Activated T-cell treated with anti-CD3 and anti-CD28 coated beads, Interleukin-2, amount 50 U/mL, for 24 hours (primary cell): ENCODE data around the gene CHI3L1.
"Not testable (repeated sequence)": the region's sequence is repeated elsewhere in the genome, so short reads cannot be mapped to it uniquely, and the experiment has no call there.

Experiments used
- DNase-seq: peaks from one replicate; pipeline ENCODE4 v3.0.0-alpha.2; 2020
- H3K27ac Mint-ChIP-seq: 2 replicates; pipeline ENCODE4 v1.8.0; 2020; ENCODE audit warnings: mild to moderate bottlenecking, mixed read lengths
- H3K27me3 Mint-ChIP-seq: 2 replicates; pipeline ENCODE4 v1.8.0; 2020; ENCODE audit warnings: mixed read lengths
- H3K36me3 Mint-ChIP-seq: 2 replicates; pipeline ENCODE4 v1.8.0; 2020; ENCODE audit warnings: low read depth, mixed read lengths
- H3K4me1 Mint-ChIP-seq: 2 replicates; pipeline ENCODE4 v1.8.0; 2020; ENCODE audit warnings: low read depth, mixed read lengths
- H3K4me3 Mint-ChIP-seq: 2 replicates; pipeline ENCODE4 v1.8.0; 2020; ENCODE audit warnings: mild to moderate bottlenecking, moderate library complexity, mixed read lengths
- H3K9me3 Mint-ChIP-seq: 2 replicates; pipeline ENCODE4 v1.8.0; 2020; ENCODE audit warnings: mixed read lengths

The CHI3L1 gene

GRCh38 chr1:203186446-203187303 is at the start of gene CHI3L1:
Gene CHI3L1, minus strand, starts transcription at chr1:203186704. Its CDS starts 81 bp downstream, at chr1:203186623.
- Mint-ChIP-seq H3K27ac (no peak within 1 kb of the TSS), H3K27me3 (no peaks in the 10 kb centered on the region), H3K4me1 (peaks cover 5% of the 10 kb centered on the region), H3K36me3 (no peaks in the 10 kb centered on the region), H3K4me3 (no peak within 1 kb of the TSS), H3K9me3 (no peaks in the 10 kb centered on the region)
- DNase-seq, result no peak

DNA sequence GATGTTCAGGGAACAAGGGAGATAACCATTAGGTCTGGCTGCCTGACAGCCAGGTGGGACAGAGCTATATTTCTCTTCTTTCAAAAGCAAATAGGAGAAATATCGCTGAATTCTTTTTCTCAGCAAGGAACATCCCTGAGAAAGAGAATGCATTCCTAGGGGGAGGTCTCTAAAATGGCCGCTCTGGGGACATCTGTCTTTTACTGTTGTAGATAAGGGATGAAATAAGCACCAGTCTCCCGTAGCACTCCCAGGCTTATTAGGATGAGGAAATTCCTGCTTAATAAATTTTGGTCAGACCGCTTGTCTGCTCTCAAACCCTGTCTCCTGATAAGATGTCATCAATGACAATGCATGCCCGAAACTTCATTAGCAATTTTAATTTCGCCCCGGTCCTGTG is 48.4 kb upstream of the CHI3L1 start:
- H3K9me3 Mint-ChIP-seq, result peaks cover 17% of the 10 kb centered on the region
- not testable (repeated sequence) for H3K4me3 Mint-ChIP-seq, H3K36me3 Mint-ChIP-seq, H3K4me1 Mint-ChIP-seq, H3K27ac Mint-ChIP-seq, DNase-seq
- H3K27me3 Mint-ChIP-seq, result peaks cover 29% of the 10 kb centered on the region

DNA sequence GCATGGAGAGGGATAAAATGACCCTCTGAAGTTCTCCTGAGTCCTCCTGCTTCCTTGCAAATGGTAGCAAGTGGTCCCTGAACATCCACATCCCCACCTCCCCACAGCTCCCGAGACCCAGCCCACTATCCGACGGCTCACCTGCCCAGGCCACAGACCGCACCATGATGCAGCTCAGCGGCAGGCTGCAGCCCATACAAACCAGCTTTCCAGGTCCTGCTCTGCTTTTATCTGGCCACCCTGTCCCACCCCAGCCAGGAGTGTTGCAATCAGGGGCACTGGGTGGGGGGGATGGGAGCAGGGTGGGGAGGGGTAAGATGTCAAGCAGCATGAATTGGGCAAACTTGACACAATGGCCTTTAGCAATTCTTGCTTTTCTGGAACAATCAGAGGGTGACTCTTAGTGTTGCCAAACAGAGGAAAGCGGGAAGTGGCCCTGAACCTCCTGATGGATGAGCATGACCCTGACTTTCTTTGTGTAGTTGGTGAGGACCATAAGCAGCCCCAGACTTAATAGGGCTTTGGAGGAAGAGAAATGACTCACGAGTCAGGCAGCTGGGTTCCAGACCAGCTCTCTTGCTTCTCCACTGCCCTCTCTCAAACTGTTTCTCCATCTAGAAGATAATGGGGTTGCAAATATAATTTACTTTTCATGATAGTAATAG is 43.1 kb upstream of the CHI3L1 start, which contains the start of gene CHIT1:
Gene CHIT1 (minus strand): TSS at position 203 of the 665 bp plus-strand sequence. CDS start 37 bp downstream, at position 166.
- peaks cover 22% of the 10 kb centered on the region for H3K27me3 Mint-ChIP-seq
- no peaks in the 10 kb centered on the region for H3K36me3 Mint-ChIP-seq
- H3K9me3 Mint-ChIP-seq, result peaks cover 6% of the 10 kb centered on the region
- H3K4me3 Mint-ChIP-seq, result no peak within 1 kb of the TSS
- no peak for DNase-seq
- no peak within 1 kb of the TSS for H3K27ac Mint-ChIP-seq
- H3K4me1 Mint-ChIP-seq, result no peaks in the 10 kb centered on the region

DNA sequence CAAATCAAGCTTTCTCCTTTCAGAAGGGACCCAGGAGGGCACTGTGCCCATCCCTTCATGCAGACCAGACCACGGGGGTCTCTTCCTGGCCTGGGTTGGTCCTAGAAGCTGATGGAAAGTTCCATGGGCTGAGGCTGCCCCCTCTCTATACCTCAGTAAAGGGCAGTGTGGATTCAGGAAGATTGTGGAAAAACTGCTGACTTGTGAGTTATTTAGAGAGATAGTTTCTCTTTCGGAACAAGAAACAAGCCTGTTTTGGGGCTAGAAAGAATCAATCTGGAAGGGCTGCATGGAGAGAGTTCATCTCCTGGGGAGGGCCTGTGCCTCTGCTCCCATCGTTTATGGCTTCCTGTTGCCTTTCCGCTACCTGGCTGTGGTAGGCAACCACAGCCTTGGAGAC is 42.2 kb upstream of the CHI3L1 start:
- Mint-ChIP-seq H3K9me3 (peaks cover 1% of the 10 kb centered on the region), H3K27me3 (peaks cover 20% of the 10 kb centered on the region), H3K4me3 (no peak overlapping the region), H3K4me1 (no peaks in the 10 kb centered on the region), H3K36me3 (no peaks in the 10 kb centered on the region), H3K27ac (no peak overlapping the region)
- DNase-seq, result no peak

- no peak overlapping the region for H3K27ac Mint-ChIP-seq
- no peak for DNase-seq
- H3K4me1 Mint-ChIP-seq, result no peaks in the 10 kb centered on the region
- no peaks in the 10 kb centered on the region for H3K9me3 Mint-ChIP-seq
- H3K36me3 Mint-ChIP-seq, result no peaks in the 10 kb centered on the region
- peaks cover 17% of the 10 kb centered on the region for H3K27me3 Mint-ChIP-seq
- H3K4me3 Mint-ChIP-seq, result no peak overlapping the region
Measured at GRCh38 chr1:203227371-203228083, 41.0 kb upstream of the CHI3L1 start.

DNA sequence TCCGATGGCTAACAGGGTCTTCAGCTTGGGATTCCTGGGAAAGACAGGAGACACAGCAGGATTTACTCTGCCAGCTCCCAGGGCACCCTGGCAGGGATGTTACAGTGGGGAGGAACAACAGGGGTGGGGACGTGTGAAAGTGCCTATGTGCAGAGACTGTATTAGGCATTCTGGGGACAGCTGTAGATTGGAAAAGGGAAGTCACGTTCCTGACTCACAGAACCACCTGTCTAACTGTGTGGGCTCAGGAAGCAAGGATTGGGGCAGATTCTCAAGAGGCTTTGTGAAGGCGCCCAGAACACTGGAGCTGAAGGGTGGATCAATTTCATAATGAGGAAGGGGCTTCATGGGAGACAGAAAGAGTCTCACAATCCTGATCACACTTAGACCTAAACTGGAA is 38.6 kb upstream of the CHI3L1 start:
- H3K4me3 Mint-ChIP-seq, result no peak overlapping the region
- no peaks in the 10 kb centered on the region for H3K4me1 Mint-ChIP-seq
- no peak overlapping the region for H3K27ac Mint-ChIP-seq
- peaks cover 4% of the 10 kb centered on the region for H3K27me3 Mint-ChIP-seq
- no peak for DNase-seq
- H3K9me3 Mint-ChIP-seq, result no peaks in the 10 kb centered on the region
- H3K36me3 Mint-ChIP-seq, result no peaks in the 10 kb centered on the region

DNA sequence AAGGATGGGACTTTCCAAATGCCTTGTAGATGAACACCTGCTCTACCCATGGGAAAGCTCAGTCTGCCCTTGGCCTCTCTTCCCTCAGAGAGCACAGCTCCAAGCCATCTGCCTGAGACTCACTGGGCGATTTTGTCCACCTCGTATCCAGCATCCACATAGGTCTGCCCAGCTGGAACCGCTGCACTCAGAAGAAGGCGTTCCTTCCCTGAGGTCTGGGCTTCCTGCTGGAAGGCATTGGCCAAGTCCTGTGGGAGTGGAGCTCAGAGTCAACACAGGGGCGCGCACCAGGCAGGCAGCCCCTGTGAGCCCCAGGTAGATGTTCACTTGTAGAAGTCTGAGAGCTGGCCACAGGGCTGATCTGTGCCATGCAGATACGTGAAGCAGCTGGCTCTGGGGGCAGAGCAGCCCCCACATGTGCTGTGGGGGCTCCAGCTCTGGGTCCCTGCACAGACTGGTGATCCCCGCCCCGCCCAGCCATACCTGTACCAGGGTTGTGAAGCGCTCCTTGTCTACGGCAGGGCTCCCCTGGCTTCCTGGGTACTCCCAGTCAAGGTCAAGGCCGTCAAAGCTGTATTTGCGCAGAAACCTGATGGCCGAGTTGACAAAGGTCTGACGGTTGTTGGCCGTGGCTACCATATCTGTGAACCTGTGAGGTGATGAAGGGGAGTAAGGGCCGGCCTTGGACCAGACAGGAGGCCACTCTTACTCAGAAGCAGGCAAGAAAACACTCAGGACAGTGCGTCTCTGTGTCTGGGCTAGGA is 36.7 kb upstream of the CHI3L1 start:
- Mint-ChIP-seq H3K9me3 (no peaks in the 10 kb centered on the region), H3K27ac (no peak overlapping the region), H3K4me1 (no peaks in the 10 kb centered on the region), H3K4me3 (no peak overlapping the region), H3K27me3 (no peaks in the 10 kb centered on the region), H3K36me3 (no peaks in the 10 kb centered on the region)
- no peak for DNase-seq

DNA sequence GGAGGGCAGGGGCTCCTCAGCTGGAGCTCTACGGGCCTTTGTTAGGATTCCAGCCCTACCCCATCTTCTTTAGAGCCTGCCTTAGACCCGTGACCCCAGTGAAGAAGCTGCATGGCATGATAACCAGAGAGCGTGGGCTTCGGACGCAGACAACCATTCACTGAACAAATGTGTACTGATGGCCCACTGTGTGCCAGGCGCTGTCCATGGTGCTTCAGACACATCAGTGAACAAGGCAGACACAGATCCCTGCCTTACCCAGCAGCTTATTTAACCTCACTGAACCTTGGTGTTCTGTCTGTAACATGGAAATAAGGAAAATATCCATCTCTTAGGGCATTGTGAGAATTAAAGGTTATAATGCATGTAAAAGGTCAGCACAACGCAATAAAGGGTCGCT is 33.4 kb upstream of the CHI3L1 start:
- DNase-seq, result no peak
- Mint-ChIP-seq H3K27ac (no peak overlapping the region), H3K9me3 (no peaks in the 10 kb centered on the region)

DNA sequence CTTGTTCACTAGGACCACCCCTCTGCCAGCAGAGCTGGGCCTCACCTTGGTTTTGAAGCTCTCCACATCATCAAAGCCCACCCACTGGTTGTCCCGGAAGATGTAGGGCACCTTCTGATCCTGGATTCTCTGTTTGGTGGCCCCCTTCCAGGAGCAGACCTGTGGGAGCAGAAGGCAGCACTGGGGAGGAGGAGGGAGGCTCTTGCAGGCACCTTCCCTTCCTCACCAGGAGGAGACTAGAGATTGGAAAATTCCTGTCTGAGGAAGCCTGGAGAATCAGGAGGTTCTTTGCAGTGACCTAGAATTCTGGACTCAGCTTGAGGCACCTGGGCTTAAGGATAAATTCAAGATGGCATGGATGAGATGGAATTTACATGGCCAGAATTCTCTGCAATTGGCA is 32.7 kb upstream of the CHI3L1 start:
- Mint-ChIP-seq H3K27ac (no peak overlapping the region), H3K27me3 (peaks cover 13% of the 10 kb centered on the region), H3K9me3 (no peaks in the 10 kb centered on the region), H3K4me3 (no peak overlapping the region), H3K4me1 (no peaks in the 10 kb centered on the region), H3K36me3 (no peaks in the 10 kb centered on the region)
- no peak for DNase-seq

More for the DNA sequence above, 33.4 kb upstream of the CHI3L1 start:
- Mint-ChIP-seq H3K36me3 (no peaks in the 10 kb centered on the region), H3K27me3 (peaks cover 13% of the 10 kb centered on the region), H3K4me1 (no peaks in the 10 kb centered on the region), H3K4me3 (no peak overlapping the region)

DNA sequence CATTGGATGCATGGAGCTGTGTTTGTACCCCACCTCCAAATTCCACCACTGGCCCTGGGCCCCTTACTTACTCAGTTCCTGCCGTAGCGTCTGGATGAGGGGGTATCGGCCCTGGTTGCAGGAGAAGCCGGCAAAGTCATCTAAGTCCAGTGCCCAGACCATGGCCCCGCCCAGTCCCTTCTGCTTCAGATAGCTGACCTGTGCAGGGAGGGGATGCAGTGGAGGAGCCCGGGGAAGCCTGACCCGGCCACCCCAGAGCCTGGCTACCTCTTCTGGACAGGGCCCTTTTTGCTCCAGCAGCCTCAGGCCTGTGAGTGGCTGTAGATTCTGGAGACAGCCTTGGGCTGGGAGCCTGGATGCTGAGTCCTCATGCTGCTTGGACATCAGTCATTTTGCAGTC is 31.2 kb upstream of the CHI3L1 start:
- no peak overlapping the region for H3K4me3 Mint-ChIP-seq
- no peaks in the 10 kb centered on the region for H3K36me3 Mint-ChIP-seq
- no peak for DNase-seq
- no peaks in the 10 kb centered on the region for H3K4me1 Mint-ChIP-seq
- peaks cover 13% of the 10 kb centered on the region for H3K27me3 Mint-ChIP-seq
- no peaks in the 10 kb centered on the region for H3K9me3 Mint-ChIP-seq
- no peak overlapping the region for H3K27ac Mint-ChIP-seq

- Mint-ChIP-seq H3K27ac (no peak overlapping the region), H3K4me1 (no peaks in the 10 kb centered on the region), H3K9me3 (no peaks in the 10 kb centered on the region), H3K36me3 (no peaks in the 10 kb centered on the region), H3K27me3 (peaks cover 13% of the 10 kb centered on the region), H3K4me3 (no peak overlapping the region)
- DNase-seq, result no peak
Measured at GRCh38 chr1:203217139-203217655, 30.7 kb upstream of the CHI3L1 start.

- DNase-seq, result peak; percentile 62
Measured at GRCh38 chr1:203216274-203217138, 30.0 kb upstream of the CHI3L1 start.

DNA sequence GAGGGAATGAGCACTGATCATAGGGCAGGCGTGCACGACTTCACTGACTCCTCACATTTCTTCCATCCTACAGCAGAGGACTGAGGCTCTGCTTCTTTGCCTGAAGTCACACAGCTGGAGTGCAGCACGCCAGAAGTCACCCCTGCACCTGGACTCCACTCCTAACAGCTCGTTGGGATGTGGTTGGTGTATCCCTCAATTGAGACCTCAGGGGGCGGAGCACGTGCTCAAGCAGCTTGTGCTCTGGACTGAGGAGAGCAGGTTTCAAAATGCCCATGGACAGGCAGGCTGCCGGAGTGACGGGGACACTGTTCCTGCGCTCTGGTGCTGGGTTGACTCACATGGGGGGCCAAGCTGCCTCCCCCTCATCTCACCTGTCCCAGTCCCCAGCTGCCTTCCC is 29.1 kb upstream of the CHI3L1 start:
- H3K27me3 Mint-ChIP-seq, result peaks cover 13% of the 10 kb centered on the region
- no peaks in the 10 kb centered on the region for H3K36me3 Mint-ChIP-seq
- no peak for DNase-seq
- H3K4me1 Mint-ChIP-seq, result no peaks in the 10 kb centered on the region
- H3K27ac Mint-ChIP-seq, result no peak overlapping the region
- no peaks in the 10 kb centered on the region for H3K9me3 Mint-ChIP-seq
- no peak overlapping the region for H3K4me3 Mint-ChIP-seq

More at GRCh38 chr1:203216274-203217138, 30.0 kb upstream of the CHI3L1 start:
- no peaks in the 10 kb centered on the region for H3K9me3 Mint-ChIP-seq
- no peaks in the 10 kb centered on the region for H3K36me3 Mint-ChIP-seq
- no peak overlapping the region for H3K4me3 Mint-ChIP-seq
- H3K27me3 Mint-ChIP-seq, result peaks cover 13% of the 10 kb centered on the region
- H3K27ac Mint-ChIP-seq, result no peak overlapping the region
- no peaks in the 10 kb centered on the region for H3K4me1 Mint-ChIP-seq
